DND-41 (cell line): ENCODE measurements around the gene MORN1.

Source experiments
- ATAC-seq: fragments of 200-7000 bp; cut with Tn5 transposase; 3 replicates; pipeline ENCODE4 v1.9.1; 2021; ENCODE audit warnings: low read depth; ENCODE audit not compliant: insufficient read depth
- DNase-seq: peaks from one replicate; pipeline ENCODE4 v3.0.0-alpha.2; 2020
- H2AFZ ChIP-seq: 2 replicates; pipeline ENCODE4 v1.6.0; 2012; ENCODE audit warnings: low read depth, low read length
- H3K27ac ChIP-seq: 2 replicates; pipeline ENCODE4 v1.5.1; 2012; ENCODE audit warnings: low read length, inconsistent platforms
- H3K27me3 ChIP-seq: fragments of 200-600 bp; sonication (generic); 2 replicates; pipeline ENCODE4 v1.6.0; 2012; ENCODE audit warnings: low read length, mild to moderate bottlenecking, inconsistent platforms; ENCODE audit not compliant: insufficient read depth, poor library complexity
- H3K36me3 ChIP-seq: 2 replicates; pipeline ENCODE4 v1.5.1; 2012; ENCODE audit warnings: low read length, inconsistent platforms; ENCODE audit not compliant: insufficient read depth
- H3K4me1 ChIP-seq: 2 replicates; pipeline ENCODE4 v1.5.1; 2012; ENCODE audit warnings: mild to moderate bottlenecking, low read length; ENCODE audit not compliant: insufficient read depth
- H3K4me2 ChIP-seq: 2 replicates; pipeline ENCODE4 v1.6.0; 2012; ENCODE audit warnings: mild to moderate bottlenecking, moderate library complexity, low read length, inconsistent platforms; ENCODE audit not compliant: insufficient read depth
- H3K4me3 ChIP-seq, 2 experiments: fragments of 200-600 bp in 1 of 2; shearing (Covaris generic) in 1 of 2; 2 replicates each; pipeline ENCODE4 v1.5.1; 2012 to 2016; ENCODE audit warnings: inconsistent platforms in 2 of 2, low read length in 2 of 2, mild to moderate bottlenecking in 2 of 2, low read depth in 1 of 2, moderate library complexity in 1 of 2
- H3K79me2 ChIP-seq: 2 replicates; pipeline ENCODE4 v1.6.0; 2012; ENCODE audit warnings: low read length, inconsistent platforms; ENCODE audit not compliant: insufficient read depth
- H3K9ac ChIP-seq: 2 replicates; pipeline ENCODE4 v1.6.0; 2012; ENCODE audit warnings: low read depth, mild to moderate bottlenecking, inconsistent platforms, low read length, moderate library complexity
- H3K9me3 ChIP-seq: 2 replicates; pipeline ENCODE4 v1.5.1; 2012; ENCODE audit warnings: low read length, moderate library complexity, mild to moderate bottlenecking, inconsistent platforms; ENCODE audit not compliant: insufficient read depth, severe bottlenecking
- H4K20me1 ChIP-seq: 2 replicates; pipeline ENCODE4 v1.6.0; 2012; ENCODE audit warnings: low read length; ENCODE audit not compliant: insufficient read depth
- CTCF ChIP-seq: IDR thresholded peaks from 2 replicates; pipeline ENCODE4 v1.5.1; 2012; ENCODE audit warnings: borderline replicate concordance, low read length, moderate library complexity, mild to moderate bottlenecking; ENCODE audit not compliant: poor library complexity, severe bottlenecking; ENCODE audit errors: extremely low read depth
- EZH2 ChIP-seq: IDR thresholded peaks from 3 replicates; pipeline ENCODE4 v1.6.1; 2012; ENCODE audit warnings: borderline replicate concordance, low read depth, mild to moderate bottlenecking, moderate library complexity, low read length, inconsistent platforms; ENCODE audit not compliant: severe bottlenecking

The MORN1 gene

GRCh38 chr1:2304282-2304681 lies 87.1 kb downstream of the MORN1 start:
- H3K9ac ChIP-seq, result no peak overlapping the region
- H4K20me1 ChIP-seq, result peaks cover 71% of the 10 kb centered on the region
- H3K79me2 ChIP-seq, result peaks cover 23% of the 10 kb centered on the region
- no peak overlapping the region for H2AFZ ChIP-seq
- TF ChIP-seq EZH2 (no peak), CTCF (no peak)
- no peak overlapping the region for H3K27ac ChIP-seq
- H3K4me3 ChIP-seq, result no peak overlapping the region
- ATAC-seq (no peak), DNase-seq (no peak)
- peaks cover 59% of the 10 kb centered on the region for H3K36me3 ChIP-seq
- no peak overlapping the region for H3K4me2 ChIP-seq
- no peaks in the 10 kb centered on the region for H3K9me3 ChIP-seq
- H3K27me3 ChIP-seq, result no peaks in the 10 kb centered on the region
- peaks cover 31% of the 10 kb centered on the region for H3K4me1 ChIP-seq

- Histone ChIP-seq H3K4me3 (no peak overlapping the region), H3K4me1 (peaks cover 36% of the 10 kb centered on the region), H3K27ac (no peak overlapping the region), H4K20me1 (peaks cover 72% of the 10 kb centered on the region), H3K36me3 (peaks cover 56% of the 10 kb centered on the region), H3K9me3 (no peaks in the 10 kb centered on the region), H3K4me2 (no peak overlapping the region), H2AFZ (no peak overlapping the region), H3K9ac (no peak overlapping the region), H3K79me2 (peaks cover 27% of the 10 kb centered on the region), H3K27me3 (no peaks in the 10 kb centered on the region)
- DNase-seq (no peak), ATAC-seq (no peak)
- no peak for TF ChIP-seq CTCF
- TF ChIP-seq EZH2, result no peak
Measured at GRCh38 chr1:2303781-2304180, 87.6 kb downstream of the MORN1 start.

GRCh38 chr1:2303016-2303775 lies 88.2 kb downstream of the MORN1 start:
- Histone ChIP-seq H3K9me3 (no peaks in the 10 kb centered on the region), H3K27ac (no peak overlapping the region), H3K36me3 (peaks cover 50% of the 10 kb centered on the region), H2AFZ (no peak overlapping the region), H3K27me3 (no peaks in the 10 kb centered on the region), H3K4me2 (no peak overlapping the region), H3K4me1 (peaks cover 39% of the 10 kb centered on the region), H3K79me2 (peaks cover 33% of the 10 kb centered on the region), H3K4me3 (no peak overlapping the region), H4K20me1 (peaks cover 74% of the 10 kb centered on the region), H3K9ac (no peak overlapping the region)
- no peak for TF ChIP-seq CTCF
- no peak for TF ChIP-seq EZH2
- DNase-seq (no peak), ATAC-seq (no peak)
